BJ (cell line): ENCODE data around the gene RAP1GAP. TPM values are rescaled to one million over a fixed set of nuclear protein-coding genes. Genes with fewer than 3 reads are reported as not detected.

Experiments
- CTCF ChIA-PET: fragments of 350-600 bp; formaldehyde crosslinking; extraction: SDS; loops from one replicate; lab custom pipeline; 2021; ENCODE audit warnings: antibody characterized with exemption, inconsistent platforms; lab: Yijun Ruan, JAX
- POLR2A ChIA-PET: fragments of 300-600 bp; sonication (Branson Sonifier 250); formaldehyde crosslinking; extraction: SDS; loops from one replicate; lab custom pipeline; 2021; ENCODE audit warnings: antibody characterized with exemption; lab: Charles Lee
- DNase-seq: peaks from one replicate; pipeline ENCODE4 v3.0.0-alpha.2; 2011; ENCODE audit warnings: low read depth
- H3K27me3 ChIP-seq: 2 replicates; pipeline ENCODE4 v1.6.0; 2011; ENCODE audit warnings: low read length; ENCODE audit not compliant: control insufficient read depth, insufficient read depth
- H3K36me3 ChIP-seq: 2 replicates; pipeline ENCODE4 v1.5.1; 2011; ENCODE audit warnings: low read length; ENCODE audit not compliant: control insufficient read depth, insufficient read depth
- H3K4me3 ChIP-seq: 2 replicates; pipeline ENCODE4 v1.5.1; 2011; ENCODE audit warnings: low read depth, mild to moderate bottlenecking, control low read depth, low read length
- CTCF ChIP-seq: IDR thresholded peaks from 2 replicates; pipeline ENCODE4 v1.5.1; 2011; ENCODE audit warnings: low read depth, mild to moderate bottlenecking, control low read depth, inconsistent platforms, low read length, moderate library complexity; ENCODE audit not compliant: insufficient read depth
- polyA plus RNA-seq: library from polyadenylated mRNA; depleted of rRNA; stranded (reverse); fragments of >200 nt; gene quantifications from 2 replicates; pipeline ENCODE4 v1.2.3, GENCODE V29; 2011

RAP1GAP gene
- polyA plus RNA-seq, 1 experiment: 0.16 TPM

- no peak for TF ChIP-seq CTCF
- Histone ChIP-seq H3K27me3 (0 out of 2 replicates have a peak, but pooled peaks cover 3% of the 10 kb centered on the region), H3K4me3 (no peak overlapping the region), H3K36me3 (no peaks in the 10 kb centered on the region)
- ChIA-PET POLR2A (no interaction called here), CTCF (no interaction called here)
- no peak for DNase-seq
Observed at GRCh38 chr1:21563971-21564370, 105.2 kb downstream of the RAP1GAP start.

GRCh38 chr1:21562896-21563295, 106.3 kb downstream of the RAP1GAP start:
- H3K27me3 ChIP-seq: peaks cover 8% of the 10 kb centered on the region; the same call in 1 of the 2 replicates
- no peak for TF ChIP-seq CTCF
- H3K36me3 ChIP-seq: no peaks in the 10 kb centered on the region
- no peak for DNase-seq
- ChIA-PET POLR2A (no interaction called here), CTCF (interaction anchor here (1.3 to 1.7 kb wide), 2 partner anchors 51 to 308 kb away, joined by 3 to 5 read pairs; no protein-coding TSS in a partner anchor)
- H3K4me3 ChIP-seq: no peak overlapping the region

- TF ChIP-seq CTCF: no peak
- H3K4me3 ChIP-seq: no peak overlapping the region
- CTCF ChIA-PET: interaction anchor here (1.9 kb wide), 1 partner anchor 12 kb away, joined by 6 read pairs; no protein-coding TSS in a partner anchor
- H3K36me3 ChIP-seq: no peaks in the 10 kb centered on the region
- POLR2A ChIA-PET: no interaction called here
- H3K27me3 ChIP-seq: peaks cover 12% of the 10 kb centered on the region
- no peak for DNase-seq
Observed at GRCh38 chr1:21560916-21561638, 108.1 kb downstream of the RAP1GAP start.

GRCh38 chr1:21559788-21560567, 109.2 kb downstream of the RAP1GAP start:
- CTCF ChIA-PET: interaction anchor here (1.9 kb wide), 1 partner anchor 14 kb away, joined by 6 read pairs; no protein-coding TSS in a partner anchor
- DNase-seq: no peak
- H3K27me3 ChIP-seq: peaks cover 12% of the 10 kb centered on the region
- POLR2A ChIA-PET: no interaction called here
- no peak for TF ChIP-seq CTCF
- no peak overlapping the region for H3K4me3 ChIP-seq
- no peaks in the 10 kb centered on the region for H3K36me3 ChIP-seq

- no peaks in the 10 kb centered on the region for H3K36me3 ChIP-seq
- TF ChIP-seq CTCF: no peak
- POLR2A ChIA-PET: no interaction called here
- DNase-seq: no peak
- H3K4me3 ChIP-seq: no peak overlapping the region
- CTCF ChIA-PET: interaction anchor here (0.7 to 1.3 kb wide), 5 partner anchors 9 to 283 kb away, joined by 3 to 4 read pairs (median 3); partner anchors contain the start of gene ALPL
- peaks cover 12% of the 10 kb centered on the region for H3K27me3 ChIP-seq
Observed at GRCh38 chr1:21553116-21553926, 115.8 kb downstream of the RAP1GAP start.
